ENCODE results near the gene ARHGEF40. TPM values are rescaled to one million over a fixed set of nuclear protein-coding genes. Genes with fewer than 3 reads are reported as not detected.

ARHGEF40 gene
- polyA plus RNA-seq, 3 donors from 2014 or later: 0.23 to 0.35 TPM; not detected in 1

Other genes with a start within 250 kb of the ARHGEF40 start
- not detected for gene RNASE3, start 178.9 kb upstream of the ARHGEF40 start, polyA plus RNA-seq
- 1 to 10 TPM in 2 of 3 donors, not detected in 1; 2.0 to 4.1 TPM for gene RNASE2, start 114.8 kb upstream of the ARHGEF40 start, polyA plus RNA-seq
- 10 to 100 TPM; 30.4 to 39.6 (median 32.1) TPM for gene METTL17, start 80.3 kb upstream of the ARHGEF40 start, polyA plus RNA-seq
- not detected for gene SLC39A2, start 71.0 kb upstream of the ARHGEF40 start, polyA plus RNA-seq
- 10 to 100 TPM; 10.9 to 40.0 (median 19.9) TPM for gene NDRG2, start 45.2 kb upstream of the ARHGEF40 start, polyA plus RNA-seq
- gene TPPP2, start 40.1 kb upstream of the ARHGEF40 start, polyA plus RNA-seq: not detected
- not detected for gene RNASE13, start 35.5 kb upstream of the ARHGEF40 start, polyA plus RNA-seq
- not detected for gene RNASE7, start 27.9 kb upstream of the ARHGEF40 start, polyA plus RNA-seq
- not detected for gene RNASE8, start 12.5 kb upstream of the ARHGEF40 start, polyA plus RNA-seq
- 1 to 10 TPM in 2 of 3 donors, under 1 TPM in 1; 0.88 to 3.3 (median 1.8) TPM for gene ZNF219, start 28.4 kb downstream of the ARHGEF40 start, polyA plus RNA-seq
- gene TMEM253, start 30.8 kb downstream of the ARHGEF40 start, polyA plus RNA-seq: not detected
- not detected for gene OR5AU1, start 85.8 kb downstream of the ARHGEF40 start, polyA plus RNA-seq
- 100 to 1,000 TPM; 622 to 879 (median 758) TPM for gene HNRNPC, start 199.1 kb downstream of the ARHGEF40 start, polyA plus RNA-seq
- 1 to 10 TPM in 1 of 3 donors, under 1 TPM in 1, not detected in 1; 0.15 to 1.9 TPM for gene RPGRIP1, start 209.8 kb downstream of the ARHGEF40 start, polyA plus RNA-seq